HG02759 (cell line): ENCODE measurements around the gene KMT2E.

Experiments used
- ATAC-seq: cut with Tn5 transposase; IDR thresholded peaks from one replicate; pipeline ENCODE4 v1.9.1; 2021; ENCODE audit warnings: mild to moderate bottlenecking, moderate library complexity; ENCODE audit not compliant: unreplicated experiment

The KMT2E gene

GRCh38 chr7:105006367-105007136 lies 7.5 kb upstream of the KMT2E start:
- no peak for ATAC-seq

- ATAC-seq, result no peak
Measured at GRCh38 chr7:105007298-105007697, 6.7 kb upstream of the KMT2E start.

GRCh38 chr7:105009667-105010503 lies 4.1 kb upstream of the KMT2E start:
- no peak for ATAC-seq

GRCh38 chr7:105010504-105011130 lies 3.4 kb upstream of the KMT2E start:
- ATAC-seq, result no peak

DNA sequence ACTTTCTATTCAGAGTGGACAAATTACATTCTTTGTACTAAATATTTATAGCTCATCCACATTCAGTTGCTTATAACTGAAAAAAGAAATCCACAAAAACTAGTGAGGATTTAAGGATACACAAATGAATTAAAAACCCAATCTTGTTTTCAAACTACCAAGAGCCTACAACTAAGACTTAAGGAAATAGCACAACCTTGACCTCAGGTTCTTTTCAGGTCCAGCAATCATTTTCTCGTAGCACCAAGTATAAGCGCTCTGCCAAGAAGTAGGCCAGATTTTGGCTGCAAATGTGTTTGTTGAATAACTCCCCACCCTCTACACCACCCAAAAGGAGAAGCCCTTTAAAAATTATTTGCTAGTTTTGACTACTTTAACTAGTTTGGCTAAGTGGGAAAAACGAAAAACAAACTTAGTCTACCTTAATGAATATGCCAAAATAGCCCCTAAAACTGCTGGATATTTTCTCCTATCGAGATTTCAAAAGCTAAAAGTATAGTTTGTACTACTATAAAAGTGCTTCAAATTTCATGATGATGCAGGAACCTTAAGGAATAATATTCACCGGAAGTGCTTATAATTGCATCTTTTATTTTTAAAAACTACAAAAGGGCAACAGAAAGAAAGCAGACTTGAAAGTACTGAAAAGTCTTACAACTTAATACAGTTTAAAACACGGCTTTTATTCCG lies 2.7 kb upstream of the KMT2E start:
- ATAC-seq, result no peak

DNA sequence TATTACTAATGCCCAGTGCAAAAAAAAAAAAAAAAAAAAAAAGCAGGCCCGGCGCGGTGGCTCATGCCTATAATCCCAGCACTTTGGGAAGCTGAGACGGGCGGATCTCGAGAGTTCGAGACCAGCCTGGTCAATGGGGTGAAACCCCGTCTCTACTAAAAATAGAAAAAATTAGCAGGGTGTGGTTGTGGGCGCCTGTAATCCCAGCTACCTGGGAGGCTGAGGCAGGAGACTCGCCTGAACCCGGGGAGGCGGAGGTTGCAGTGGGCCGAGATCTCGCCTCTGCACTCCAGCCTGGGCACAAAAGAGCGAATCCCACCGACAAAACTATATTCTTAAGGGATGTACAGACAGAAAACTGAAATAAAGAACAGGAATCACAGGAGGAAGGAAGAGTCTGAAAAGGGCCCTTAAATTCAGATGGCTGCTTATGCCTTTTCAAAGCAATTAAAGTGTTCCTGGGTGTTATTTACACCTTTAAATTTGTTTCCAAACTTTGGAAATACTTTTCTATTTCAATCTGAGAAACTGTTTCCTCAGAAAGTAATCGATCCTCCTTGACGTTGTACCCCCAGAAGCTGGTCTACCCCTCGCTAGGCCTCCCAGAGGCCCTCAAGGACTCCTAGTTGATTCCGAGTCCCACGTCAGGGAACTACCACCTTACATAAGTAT lies 2.0 kb upstream of the KMT2E start:
- ATAC-seq, result no peak

GRCh38 chr7:105012503-105013220 lies 1.3 kb upstream of the KMT2E start:
- ATAC-seq, result peak; percentile 72

DNA sequence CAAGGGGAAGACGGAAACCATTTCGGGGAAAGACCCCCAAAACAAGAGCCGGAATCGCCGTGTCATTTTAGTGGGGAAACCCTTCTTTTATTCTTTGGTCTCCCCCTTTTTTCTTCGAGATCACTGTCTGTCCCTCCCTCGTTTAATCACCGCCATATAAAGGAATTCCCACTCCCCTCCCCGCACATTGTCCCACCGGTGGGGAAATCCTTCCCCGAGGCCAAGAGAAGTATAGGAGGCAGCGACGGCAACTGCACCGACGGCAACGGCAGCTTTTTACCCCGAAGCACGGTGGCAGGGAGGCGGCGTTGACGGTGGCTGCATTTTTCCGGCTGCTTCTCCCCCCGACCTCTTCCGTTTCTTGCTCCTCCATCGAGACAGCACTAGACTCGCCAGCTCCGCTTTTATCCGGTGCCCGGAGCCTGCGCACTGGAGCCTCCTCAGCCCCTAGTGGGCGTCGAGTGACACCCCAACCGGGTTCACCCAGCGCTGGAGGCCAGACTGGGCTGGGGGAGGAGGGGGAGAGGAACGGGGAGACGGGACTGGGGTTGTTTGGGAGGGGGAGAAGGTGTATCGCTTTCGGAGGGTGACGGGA lies 687 bp upstream of the KMT2E start:
- ATAC-seq, result peak; percentile 35

- no peak for ATAC-seq
Measured at GRCh38 chr7:105014693-105015389, 836 bp downstream of the KMT2E start.

- no peak for ATAC-seq
Measured at GRCh38 chr7:105015390-105015965, 1.5 kb downstream of the KMT2E start.

- no peak for ATAC-seq
Measured at GRCh38 chr7:105016068-105016708, 2.2 kb downstream of the KMT2E start.

DNA sequence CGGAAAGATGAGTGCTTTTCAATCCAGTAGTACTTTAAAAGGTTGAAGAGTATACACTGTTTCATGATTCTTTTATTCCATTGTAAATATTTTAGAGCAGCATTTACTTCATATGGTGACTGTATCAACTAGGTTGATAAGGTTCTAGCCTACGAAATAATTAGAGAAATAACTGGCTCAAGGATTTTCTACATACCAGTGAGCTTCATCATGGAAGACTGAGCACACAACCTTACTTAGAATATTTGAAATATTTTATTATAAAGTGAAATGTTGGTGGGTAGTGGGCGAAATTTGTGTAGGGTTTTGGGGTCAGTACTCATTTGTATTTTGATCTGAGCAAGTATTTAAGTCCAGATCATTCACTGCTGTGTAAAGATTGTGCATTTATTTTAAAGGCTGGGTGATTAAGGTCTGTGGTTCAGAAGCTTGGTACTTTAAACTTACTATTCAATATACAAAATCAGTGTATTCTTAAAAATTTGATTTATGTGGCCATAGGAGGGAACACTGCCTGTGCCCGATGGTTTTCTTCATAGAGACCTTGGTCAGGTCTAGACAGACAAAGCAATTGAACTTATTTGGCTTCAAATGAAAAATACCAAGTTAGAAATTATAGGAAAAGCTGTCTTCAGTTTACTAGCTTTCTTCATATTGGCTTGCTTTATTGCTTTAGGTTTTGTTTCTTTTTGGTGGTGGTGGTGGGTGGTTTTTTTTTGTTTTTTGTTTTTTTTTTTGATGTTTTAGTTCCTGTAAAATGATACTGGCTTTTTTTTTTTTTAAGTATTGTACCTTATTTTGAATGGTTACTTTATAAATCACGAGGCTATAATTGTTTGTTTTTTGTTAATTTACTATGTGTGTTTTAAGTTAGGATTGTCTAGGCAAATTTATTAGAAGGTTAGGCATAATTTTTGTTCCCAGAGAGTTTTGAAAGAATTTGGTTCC lies 3.0 kb downstream of the KMT2E start:
- ATAC-seq, result no peak

DNA sequence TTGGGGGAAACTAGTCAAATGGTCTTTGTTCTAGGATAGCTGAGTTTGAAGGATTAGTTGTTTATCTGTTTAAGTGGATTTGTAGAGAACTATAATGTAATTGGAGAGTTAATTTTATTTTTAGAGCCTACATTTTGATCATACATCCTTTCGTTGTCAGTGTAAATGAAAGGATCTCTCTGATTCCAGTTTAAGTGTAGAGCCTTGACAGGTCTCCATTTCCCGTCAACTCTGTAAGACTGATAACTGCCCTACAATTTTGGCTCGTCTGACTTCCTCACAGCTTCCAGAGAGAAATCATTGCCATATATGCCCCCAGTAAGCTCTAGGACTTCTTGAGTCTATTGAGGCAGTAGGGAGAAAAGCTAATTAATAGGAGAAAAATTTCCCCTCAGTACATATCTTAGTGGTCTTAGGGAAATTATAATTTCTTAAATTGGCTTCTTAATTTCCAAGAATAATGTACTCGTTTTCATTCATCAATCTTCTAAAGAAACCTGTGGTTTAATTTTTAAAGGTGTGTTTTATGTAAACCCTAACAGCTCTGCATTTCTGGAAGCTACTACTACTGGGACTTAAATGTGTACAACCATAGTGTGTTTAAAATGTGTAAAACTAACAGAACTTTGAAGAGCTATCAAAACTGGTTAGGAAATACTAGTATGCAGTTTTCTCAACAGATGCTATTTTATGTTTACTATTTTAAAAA lies 3.8 kb downstream of the KMT2E start:
- ATAC-seq, result no peak

- no peak for ATAC-seq
Measured at GRCh38 chr7:105019269-105019668, 5.3 kb downstream of the KMT2E start.

DNA sequence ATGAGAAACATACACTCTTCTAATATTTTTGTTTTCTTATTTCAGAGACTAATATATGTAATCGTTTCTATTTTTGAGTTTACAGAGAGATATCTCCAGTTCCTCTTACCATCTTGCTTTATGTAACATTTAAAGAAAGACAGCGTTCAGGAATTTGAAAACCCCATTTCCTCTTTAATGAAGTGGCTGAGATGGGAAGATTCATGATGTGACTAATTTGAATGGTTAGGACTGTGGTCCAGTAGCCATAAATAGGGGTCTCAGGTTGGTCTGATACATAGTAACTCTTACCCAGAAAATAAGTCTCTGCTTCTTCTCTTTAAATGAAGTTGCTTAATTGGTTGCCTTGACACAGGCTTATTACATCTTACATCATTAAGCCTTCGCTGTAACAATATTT lies 6.9 kb downstream of the KMT2E start:
- no peak for ATAC-seq

GRCh38 chr7:105021352-105021751 lies 7.3 kb downstream of the KMT2E start:
- no peak for ATAC-seq
